Umbilical cord (tissue), 2 donors: Measurements from ENCODE around the gene ABCC2. TPM values are rescaled to one million over a fixed set of nuclear protein-coding genes. Genes with fewer than 3 reads are reported as not detected.
"Not testable (repeated sequence)": the region's sequence is repeated elsewhere in the genome, so short reads cannot be mapped to it uniquely, and the experiment has no call there.

Experiments used
- DNase-seq: peaks from one replicate; pipeline ENCODE4 v3.0.0-alpha.2; 2015; ENCODE audit warnings: low spot score
- total RNA-seq: library from RNA; depleted of rRNA; stranded (reverse); fragments of >200 nt; gene quantifications from one replicate; pipeline ENCODE4 v1.2.3, GENCODE V29; 2014; ENCODE audit warnings: low replicate concordance; ENCODE audit not compliant: insufficient read depth

ABCC2 gene
- total RNA-seq, 1 donor from 2014 or later: 0.72 TPM

- DNase-seq: no peak
Measured at GRCh38 chr10:99807786-99808185, 25.3 kb downstream of the ABCC2 start.

- peak; percentile 57 for DNase-seq
Measured at GRCh38 chr10:99808270-99808669, 25.8 kb downstream of the ABCC2 start.

- no peak for DNase-seq
Measured at GRCh38 chr10:99809481-99809880, 27.0 kb downstream of the ABCC2 start.

GRCh38 chr10:99809931-99810615, 27.6 kb downstream of the ABCC2 start:
- DNase-seq: peak; percentile 92

GRCh38 chr10:99812177-99812576, 29.7 kb downstream of the ABCC2 start:
- DNase-seq: no peak

GRCh38 chr10:99814143-99814542, 31.7 kb downstream of the ABCC2 start:
- DNase-seq: no peak

GRCh38 chr10:99815621-99816020, 33.2 kb downstream of the ABCC2 start:
- DNase-seq: no peak

- peak; percentile 82 for DNase-seq
Measured at GRCh38 chr10:99827936-99828335, 45.5 kb downstream of the ABCC2 start.

- DNase-seq: no peak
Measured at GRCh38 chr10:99828464-99828863, 46.0 kb downstream of the ABCC2 start.

GRCh38 chr10:99832439-99832838, 50.0 kb downstream of the ABCC2 start:
- no peak for DNase-seq

- no peak for DNase-seq
Measured at GRCh38 chr10:99834410-99834809, 52.0 kb downstream of the ABCC2 start.

GRCh38 chr10:99835947-99836346, 53.5 kb downstream of the ABCC2 start:
- no peak for DNase-seq

- no peak for DNase-seq
Measured at GRCh38 chr10:99836711-99837110, 54.3 kb downstream of the ABCC2 start.

GRCh38 chr10:99840859-99841258, 58.4 kb downstream of the ABCC2 start:
- DNase-seq: not testable (repeated sequence)

- no peak for DNase-seq
Measured at GRCh38 chr10:99841746-99842145, 59.3 kb downstream of the ABCC2 start.

GRCh38 chr10:99843310-99843709, 60.9 kb downstream of the ABCC2 start:
- DNase-seq: peak; percentile 34

GRCh38 chr10:99844433-99844955, 62.1 kb downstream of the ABCC2 start:
- peak; percentile 32 for DNase-seq

GRCh38 chr10:99845837-99846382, 63.5 kb downstream of the ABCC2 start:
- peak; percentile 97 for DNase-seq

GRCh38 chr10:99849057-99849456, 66.6 kb downstream of the ABCC2 start:
- no peak for DNase-seq

- DNase-seq: no peak
Measured at GRCh38 chr10:99849536-99849935, 67.1 kb downstream of the ABCC2 start.

- DNase-seq: no peak
Measured at GRCh38 chr10:99850021-99850766, 67.8 kb downstream of the ABCC2 start.

- peak; percentile 54 for DNase-seq
Measured at GRCh38 chr10:99850767-99851340, 68.4 kb downstream of the ABCC2 start.
